Liver (tissue), 3 donors: Measurements from ENCODE around the gene UPF3A.

Experiments
- GABPA ChIP-seq, 2 donors: IDR thresholded peaks in 1 of 2; conservative IDR thresholded peaks in 1 of 2; 2 replicates each; pipeline ENCODE4 v1.6.1; 2016; ENCODE audit warnings: antibody characterized with exemption in 2 of 2, mild to moderate bottlenecking in 1 of 2, moderate library complexity in 1 of 2
- JUND ChIP-seq, 2 donors: IDR thresholded peaks; 2 replicates each; pipeline ENCODE4 v1.6.1; 2016; ENCODE audit warnings: antibody characterized with exemption in 2 of 2
- TF ChIP-seq, protein P1 (sequence below): fragments of 150-350 bp; IDR thresholded peaks from 2 replicates; pipeline ENCODE4 v1.5.1; 2017; ENCODE audit warnings: improper control_type of control experiment, low read depth, low read length; ENCODE audit not compliant: missing input control
- TF ChIP-seq, protein P2 (sequence below): IDR thresholded peaks from 2 replicates; pipeline ENCODE4 v1.6.1; 2016; ENCODE audit warnings: antibody characterized with exemption, mild to moderate bottlenecking
- donor health status: healthy.
- donor health status: healthy.

DNA sequence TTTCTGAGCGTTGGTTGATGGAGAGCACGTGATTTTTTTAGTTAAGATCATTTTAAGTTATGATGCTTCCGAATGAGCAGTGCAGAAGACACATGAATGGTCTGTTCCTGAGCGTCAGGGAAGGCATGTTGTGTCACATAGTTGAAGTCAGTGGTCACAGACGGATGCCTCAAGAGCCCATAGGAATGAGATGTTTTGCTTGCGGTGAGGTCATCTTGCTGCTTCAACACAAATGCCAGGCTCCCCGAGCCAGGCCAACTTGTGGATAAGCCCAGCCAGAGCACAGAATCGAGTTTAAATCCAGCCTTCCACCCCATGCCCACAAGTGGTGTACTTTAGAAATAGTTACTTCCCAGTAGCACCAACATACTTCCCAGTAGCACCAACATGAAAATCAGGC is 5.4 kb downstream of the UPF3A start:
- TF ChIP-seq, protein P1, sequence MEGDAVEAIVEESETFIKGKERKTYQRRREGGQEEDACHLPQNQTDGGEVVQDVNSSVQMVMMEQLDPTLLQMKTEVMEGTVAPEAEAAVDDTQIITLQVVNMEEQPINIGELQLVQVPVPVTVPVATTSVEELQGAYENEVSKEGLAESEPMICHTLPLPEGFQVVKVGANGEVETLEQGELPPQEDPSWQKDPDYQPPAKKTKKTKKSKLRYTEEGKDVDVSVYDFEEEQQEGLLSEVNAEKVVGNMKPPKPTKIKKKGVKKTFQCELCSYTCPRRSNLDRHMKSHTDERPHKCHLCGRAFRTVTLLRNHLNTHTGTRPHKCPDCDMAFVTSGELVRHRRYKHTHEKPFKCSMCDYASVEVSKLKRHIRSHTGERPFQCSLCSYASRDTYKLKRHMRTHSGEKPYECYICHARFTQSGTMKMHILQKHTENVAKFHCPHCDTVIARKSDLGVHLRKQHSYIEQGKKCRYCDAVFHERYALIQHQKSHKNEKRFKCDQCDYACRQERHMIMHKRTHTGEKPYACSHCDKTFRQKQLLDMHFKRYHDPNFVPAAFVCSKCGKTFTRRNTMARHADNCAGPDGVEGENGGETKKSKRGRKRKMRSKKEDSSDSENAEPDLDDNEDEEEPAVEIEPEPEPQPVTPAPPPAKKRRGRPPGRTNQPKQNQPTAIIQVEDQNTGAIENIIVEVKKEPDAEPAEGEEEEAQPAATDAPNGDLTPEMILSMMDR = no peak
- TF ChIP-seq, protein P2, sequence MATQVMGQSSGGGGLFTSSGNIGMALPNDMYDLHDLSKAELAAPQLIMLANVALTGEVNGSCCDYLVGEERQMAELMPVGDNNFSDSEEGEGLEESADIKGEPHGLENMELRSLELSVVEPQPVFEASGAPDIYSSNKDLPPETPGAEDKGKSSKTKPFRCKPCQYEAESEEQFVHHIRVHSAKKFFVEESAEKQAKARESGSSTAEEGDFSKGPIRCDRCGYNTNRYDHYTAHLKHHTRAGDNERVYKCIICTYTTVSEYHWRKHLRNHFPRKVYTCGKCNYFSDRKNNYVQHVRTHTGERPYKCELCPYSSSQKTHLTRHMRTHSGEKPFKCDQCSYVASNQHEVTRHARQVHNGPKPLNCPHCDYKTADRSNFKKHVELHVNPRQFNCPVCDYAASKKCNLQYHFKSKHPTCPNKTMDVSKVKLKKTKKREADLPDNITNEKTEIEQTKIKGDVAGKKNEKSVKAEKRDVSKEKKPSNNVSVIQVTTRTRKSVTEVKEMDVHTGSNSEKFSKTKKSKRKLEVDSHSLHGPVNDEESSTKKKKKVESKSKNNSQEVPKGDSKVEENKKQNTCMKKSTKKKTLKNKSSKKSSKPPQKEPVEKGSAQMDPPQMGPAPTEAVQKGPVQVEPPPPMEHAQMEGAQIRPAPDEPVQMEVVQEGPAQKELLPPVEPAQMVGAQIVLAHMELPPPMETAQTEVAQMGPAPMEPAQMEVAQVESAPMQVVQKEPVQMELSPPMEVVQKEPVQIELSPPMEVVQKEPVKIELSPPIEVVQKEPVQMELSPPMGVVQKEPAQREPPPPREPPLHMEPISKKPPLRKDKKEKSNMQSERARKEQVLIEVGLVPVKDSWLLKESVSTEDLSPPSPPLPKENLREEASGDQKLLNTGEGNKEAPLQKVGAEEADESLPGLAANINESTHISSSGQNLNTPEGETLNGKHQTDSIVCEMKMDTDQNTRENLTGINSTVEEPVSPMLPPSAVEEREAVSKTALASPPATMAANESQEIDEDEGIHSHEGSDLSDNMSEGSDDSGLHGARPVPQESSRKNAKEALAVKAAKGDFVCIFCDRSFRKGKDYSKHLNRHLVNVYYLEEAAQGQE = no peak
- TF ChIP-seq JUND (IDR thresholded peaks at IDR 0.05) = no peak
- no peak for TF ChIP-seq GABPA (IDR thresholded peaks at IDR 0.05 in 1 of 2, conservative IDR thresholded peaks at IDR 0.05 in 1 of 2)
